GM10266 (cell line): ENCODE data around the gene CDIP1.

ENCODE experiments used
- DNase-seq: peaks from one replicate; pipeline ENCODE4 v3.0.0; 2012; ENCODE audit errors: extremely low spot score
- TF ChIP-seq, protein P1 (sequence below): IDR thresholded peaks from 2 replicates; pipeline ENCODE4 v1.5.1; 2012; ENCODE audit warnings: mild to moderate bottlenecking, low read depth; ENCODE audit not compliant: control insufficient read depth, insufficient read depth; ENCODE audit errors: missing control alignments

The CDIP1 gene

DNA sequence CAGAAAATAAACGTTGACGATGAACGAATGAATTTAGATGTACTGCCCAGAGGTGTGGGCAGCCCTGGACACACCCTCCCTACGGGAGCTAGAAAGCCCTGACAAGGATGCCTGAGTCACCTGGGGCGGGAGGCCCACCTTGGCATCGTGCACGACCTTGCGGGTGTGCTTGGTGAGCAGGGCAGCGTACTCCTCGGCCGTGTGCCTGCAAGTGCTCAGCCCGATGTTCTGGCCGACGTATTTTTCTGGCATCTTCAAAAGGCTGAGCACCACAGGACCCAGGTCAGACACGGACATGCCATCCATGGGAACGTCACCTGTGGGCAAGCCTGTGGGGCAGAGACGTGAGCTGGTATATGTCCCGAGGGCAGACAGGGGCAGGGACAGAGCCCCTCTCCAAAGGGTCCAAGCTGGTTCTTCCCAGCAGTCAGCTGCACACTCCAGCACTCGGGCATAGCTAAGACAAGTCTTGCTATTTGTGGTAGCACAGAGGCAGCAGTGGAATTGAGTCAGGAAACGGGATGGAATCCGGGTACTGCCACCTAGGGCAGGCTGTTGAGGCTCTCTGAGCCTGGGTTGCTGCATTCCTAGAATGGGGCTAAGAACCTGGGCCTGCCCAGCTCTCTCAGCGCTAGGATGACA, 74.9 kb downstream of the CDIP1 start:
- DNase-seq = no peak
- TF ChIP-seq, protein P1, sequence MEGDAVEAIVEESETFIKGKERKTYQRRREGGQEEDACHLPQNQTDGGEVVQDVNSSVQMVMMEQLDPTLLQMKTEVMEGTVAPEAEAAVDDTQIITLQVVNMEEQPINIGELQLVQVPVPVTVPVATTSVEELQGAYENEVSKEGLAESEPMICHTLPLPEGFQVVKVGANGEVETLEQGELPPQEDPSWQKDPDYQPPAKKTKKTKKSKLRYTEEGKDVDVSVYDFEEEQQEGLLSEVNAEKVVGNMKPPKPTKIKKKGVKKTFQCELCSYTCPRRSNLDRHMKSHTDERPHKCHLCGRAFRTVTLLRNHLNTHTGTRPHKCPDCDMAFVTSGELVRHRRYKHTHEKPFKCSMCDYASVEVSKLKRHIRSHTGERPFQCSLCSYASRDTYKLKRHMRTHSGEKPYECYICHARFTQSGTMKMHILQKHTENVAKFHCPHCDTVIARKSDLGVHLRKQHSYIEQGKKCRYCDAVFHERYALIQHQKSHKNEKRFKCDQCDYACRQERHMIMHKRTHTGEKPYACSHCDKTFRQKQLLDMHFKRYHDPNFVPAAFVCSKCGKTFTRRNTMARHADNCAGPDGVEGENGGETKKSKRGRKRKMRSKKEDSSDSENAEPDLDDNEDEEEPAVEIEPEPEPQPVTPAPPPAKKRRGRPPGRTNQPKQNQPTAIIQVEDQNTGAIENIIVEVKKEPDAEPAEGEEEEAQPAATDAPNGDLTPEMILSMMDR = no peak

DNA sequence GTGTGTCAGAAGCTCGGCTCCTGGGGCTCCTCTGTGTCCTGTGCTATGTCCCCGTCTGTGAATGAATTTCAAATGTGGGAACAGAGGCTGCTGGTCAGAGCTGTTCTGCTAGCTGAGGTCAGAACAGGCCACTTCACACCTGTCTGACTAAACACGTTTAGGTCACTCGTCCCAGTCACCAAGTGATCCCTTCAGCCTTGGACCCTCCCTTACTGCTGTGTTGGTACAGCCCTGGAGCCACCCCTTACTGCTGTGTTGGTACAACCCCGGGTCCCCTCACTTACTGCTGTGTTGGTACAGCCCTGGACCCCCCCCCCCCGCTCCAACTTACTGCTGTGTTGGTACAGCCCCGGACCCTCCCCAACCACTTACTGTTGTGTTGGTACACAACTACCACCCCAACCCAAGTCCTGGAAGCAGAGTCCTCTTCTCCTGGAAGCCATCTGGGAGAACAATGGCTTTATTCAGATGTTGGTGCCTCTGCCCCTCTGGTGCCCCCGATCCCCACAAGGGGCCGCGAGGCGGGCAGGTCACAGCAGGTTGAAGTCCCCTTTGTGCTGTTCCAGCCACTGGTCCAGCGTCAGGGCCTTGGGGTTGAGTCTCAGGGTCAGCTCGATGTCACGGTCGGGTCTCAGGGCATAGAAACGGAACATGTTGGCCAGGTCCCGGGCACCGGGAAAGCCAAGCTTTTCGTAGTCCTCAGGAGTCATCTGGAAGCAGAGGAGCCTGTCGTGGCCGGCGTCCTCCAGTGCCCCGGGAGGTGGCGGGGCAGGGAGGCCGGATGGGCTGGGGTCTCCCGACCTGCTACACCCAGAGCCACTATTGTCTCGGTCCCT, 77.1 kb downstream of the CDIP1 start:
- TF ChIP-seq, protein P1 = no peak
- no peak for DNase-seq

DNA sequence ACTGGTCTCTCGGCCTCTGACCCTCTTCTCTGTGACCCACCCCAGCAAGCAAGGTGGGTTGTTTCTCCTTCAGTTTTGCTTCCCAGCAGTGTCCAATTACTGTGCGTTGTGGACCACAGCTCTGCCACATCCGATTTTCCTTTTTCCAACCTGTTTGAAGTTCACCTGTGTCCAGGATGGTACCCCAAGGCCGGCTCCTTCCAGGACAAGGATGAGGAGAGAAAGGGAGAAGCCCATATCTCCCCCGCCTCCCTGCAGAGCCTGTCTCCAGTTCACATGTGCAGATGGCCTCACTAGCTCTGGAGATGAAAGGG, 77.7 kb downstream of the CDIP1 start:
- no peak for DNase-seq
- TF ChIP-seq, protein P1 = no peak
